A673 (cell line): ENCODE measurements around the gene CSNK2B. TPM values are rescaled to one million over a fixed set of nuclear protein-coding genes. Genes with fewer than 3 reads are reported as not detected.

Experiments
- BruUV-seq: library from RNA; stranded (reverse); fragments of 400-500 nt; replicated peaks from 2 replicates; lab custom pipeline; 2021; lab: Mats Ljungman, UMichigan
- CTCF ChIA-PET: fragments of 300-600 bp; sonication (Branson Sonifier 250); formaldehyde crosslinking; loops from one replicate; lab custom pipeline; 2022; ENCODE audit warnings: antibody characterized with exemption; lab: Charles Lee
- POLR2A ChIA-PET: fragments of 300-600 bp; sonication (Branson Sonifier 250); formaldehyde crosslinking; loops from one replicate; lab custom pipeline; 2022; ENCODE audit warnings: antibody characterized with exemption; ENCODE audit not compliant: low non-redundant PET; lab: Charles Lee
- DNase-seq: peaks from one replicate; pipeline ENCODE4 v3.0.0-alpha.2; 2015; ENCODE audit warnings: low spot score
- H3K27ac ChIP-seq: fragments of 200-600 bp; sonication (generic); 2 replicates; pipeline ENCODE4 v1.5.1; 2016; ENCODE audit warnings: mixed run types, low read depth, mild to moderate bottlenecking, mixed read lengths, antibody characterized with exemption, low read length; ENCODE audit not compliant: poor library complexity, severe bottlenecking
- H3K27me3 ChIP-seq: fragments of 200-600 bp; sonication (generic); replicated peaks from 2 replicates; pipeline ENCODE4 v1.6.1; 2017; ENCODE audit warnings: mixed run types, low read depth, mild to moderate bottlenecking, mixed read lengths, antibody characterized with exemption, low read length; ENCODE audit not compliant: insufficient read depth, poor library complexity
- H3K36me3 ChIP-seq: fragments of 200-600 bp; sonication (generic); 2 replicates; pipeline ENCODE4 v1.6.1; 2016; ENCODE audit warnings: mixed run types, mild to moderate bottlenecking, mixed read lengths, antibody characterized with exemption, low read length; ENCODE audit not compliant: insufficient read depth, poor library complexity, severe bottlenecking
- H3K4me1 ChIP-seq: fragments of 200-600 bp; sonication (generic); 2 replicates; pipeline ENCODE4 v1.6.1; 2017; ENCODE audit warnings: mixed run types, mild to moderate bottlenecking, mixed read lengths, antibody characterized with exemption, low read length; ENCODE audit not compliant: insufficient read depth, poor library complexity, severe bottlenecking
- H3K4me3 ChIP-seq: fragments of 200-600 bp; sonication (generic); 2 replicates; pipeline ENCODE4 v1.5.1; 2016; ENCODE audit warnings: low read depth, mixed run types, mild to moderate bottlenecking, mixed read lengths, low read length; ENCODE audit not compliant: poor library complexity, severe bottlenecking
- H3K9me3 ChIP-seq: fragments of 200-600 bp; sonication (generic); 2 replicates; pipeline ENCODE4 v1.6.1; 2016; ENCODE audit warnings: mixed run types, low read depth, mild to moderate bottlenecking, mixed read lengths, antibody characterized with exemption, low read length; ENCODE audit not compliant: poor library complexity, severe bottlenecking
- EZH2 ChIP-seq: fragments of 200-600 bp; sonication (generic); IDR thresholded peaks from 2 replicates; pipeline ENCODE4 v1.6.1; 2017; ENCODE audit warnings: borderline replicate concordance, low read depth, mild to moderate bottlenecking, mixed read lengths, antibody characterized with exemption, low read length; ENCODE audit not compliant: poor library complexity, severe bottlenecking
- intact Hi-C: fragments of 100-400 bp; cut with micrococcal nuclease; formaldehyde crosslinking; loops from one replicate; pipeline ENCODE4 v1.10.0; 2022; ENCODE audit not compliant: unreplicated experiment
- total RNA-seq: library from RNA; stranded (reverse); gene quantifications from 2 replicates; pipeline ENCODE4 v1.2.3, GENCODE V29; 2021
- TF ChIP-seq, protein P1 (sequence below): fragments of 300-800, 200-600 bp; sonication (generic); conservative IDR thresholded peaks from 2 replicates; pipeline ENCODE4 v1.5.1; 2017; ENCODE audit warnings: low read depth, mild to moderate bottlenecking, antibody characterized with exemption, low read length, moderate library complexity, mixed read lengths

CSNK2B gene
- total RNA-seq, 1 experiment from 2014 or later, result 253 TPM

DNA sequence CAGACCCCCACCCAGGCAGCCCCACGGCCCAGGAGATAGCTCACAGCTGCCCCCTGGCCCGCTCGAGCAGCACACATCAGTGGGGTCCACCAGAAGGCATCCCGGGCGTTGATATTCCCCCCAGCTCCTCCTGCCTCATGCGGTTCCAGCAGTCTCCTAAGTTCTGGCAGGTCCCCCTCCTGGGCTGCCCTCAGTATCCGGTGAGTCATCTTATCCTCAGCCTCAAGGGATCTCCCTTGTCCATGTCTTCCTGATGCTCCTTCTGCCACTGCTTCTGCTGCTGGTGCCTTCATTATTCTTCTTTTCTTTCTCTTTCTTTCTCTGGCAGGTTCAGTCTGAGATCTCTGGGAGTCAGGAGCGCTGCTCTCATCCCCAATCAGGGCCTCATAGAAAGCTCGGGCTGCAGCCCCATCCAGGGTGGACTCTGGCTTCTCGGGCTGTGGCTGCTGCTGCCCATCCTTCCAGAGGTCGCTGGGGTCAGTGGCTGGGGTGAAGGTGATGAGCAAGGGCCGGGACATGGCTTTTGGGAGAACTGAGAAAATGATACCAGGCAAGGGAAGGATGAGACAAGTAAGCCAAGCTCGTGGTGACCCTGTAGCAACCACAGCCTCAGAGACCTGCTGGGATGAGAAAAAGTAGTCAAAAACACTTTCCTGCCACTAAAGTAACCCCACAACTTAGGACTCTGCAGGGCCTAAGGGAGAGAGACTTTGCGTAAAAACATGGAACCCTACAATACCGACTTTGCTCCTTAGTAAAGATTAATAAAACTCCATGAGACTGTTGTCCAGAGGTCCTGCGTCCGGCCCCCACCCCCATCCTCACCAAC is 1.7 kb upstream of the CSNK2B start:
- H3K27me3 ChIP-seq, result no peaks in the 10 kb centered on the region
- peaks cover 24% of the 10 kb centered on the region for H3K4me1 ChIP-seq
- peaks cover 39% of the 10 kb centered on the region for H3K36me3 ChIP-seq
- TSS peak; percentile 65 for BruUV-seq
- peak overlapping the region; percentile 94 for H3K4me3 ChIP-seq
- intact Hi-C loops, result loop anchor here (2.0 to 5.0 kb wide), 3 partner anchors 42 to 171 kb away; partner anchors contain the start of gene PRRC2A
- H3K27ac ChIP-seq, result peak overlapping the region; percentile 97
- H3K9me3 ChIP-seq, result no peaks in the 10 kb centered on the region
- POLR2A ChIA-PET, result interaction anchor here (0.5 to 0.7 kb wide), 3 partner anchors 12 to 234 kb away, joined by 3 to 6 read pairs (median 4); partner anchors contain the start of gene BAG6
- CTCF ChIA-PET, result interaction anchor here (0.5 to 1.0 kb wide), 4 partner anchors 65 to 288 kb away, joined by 3 read pairs; no protein-coding TSS in a partner anchor
- DNase-seq, result peak; percentile 83
- TF ChIP-seq, protein P1, sequence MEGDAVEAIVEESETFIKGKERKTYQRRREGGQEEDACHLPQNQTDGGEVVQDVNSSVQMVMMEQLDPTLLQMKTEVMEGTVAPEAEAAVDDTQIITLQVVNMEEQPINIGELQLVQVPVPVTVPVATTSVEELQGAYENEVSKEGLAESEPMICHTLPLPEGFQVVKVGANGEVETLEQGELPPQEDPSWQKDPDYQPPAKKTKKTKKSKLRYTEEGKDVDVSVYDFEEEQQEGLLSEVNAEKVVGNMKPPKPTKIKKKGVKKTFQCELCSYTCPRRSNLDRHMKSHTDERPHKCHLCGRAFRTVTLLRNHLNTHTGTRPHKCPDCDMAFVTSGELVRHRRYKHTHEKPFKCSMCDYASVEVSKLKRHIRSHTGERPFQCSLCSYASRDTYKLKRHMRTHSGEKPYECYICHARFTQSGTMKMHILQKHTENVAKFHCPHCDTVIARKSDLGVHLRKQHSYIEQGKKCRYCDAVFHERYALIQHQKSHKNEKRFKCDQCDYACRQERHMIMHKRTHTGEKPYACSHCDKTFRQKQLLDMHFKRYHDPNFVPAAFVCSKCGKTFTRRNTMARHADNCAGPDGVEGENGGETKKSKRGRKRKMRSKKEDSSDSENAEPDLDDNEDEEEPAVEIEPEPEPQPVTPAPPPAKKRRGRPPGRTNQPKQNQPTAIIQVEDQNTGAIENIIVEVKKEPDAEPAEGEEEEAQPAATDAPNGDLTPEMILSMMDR, result no peak
- TF ChIP-seq EZH2, result no peak

DNA sequence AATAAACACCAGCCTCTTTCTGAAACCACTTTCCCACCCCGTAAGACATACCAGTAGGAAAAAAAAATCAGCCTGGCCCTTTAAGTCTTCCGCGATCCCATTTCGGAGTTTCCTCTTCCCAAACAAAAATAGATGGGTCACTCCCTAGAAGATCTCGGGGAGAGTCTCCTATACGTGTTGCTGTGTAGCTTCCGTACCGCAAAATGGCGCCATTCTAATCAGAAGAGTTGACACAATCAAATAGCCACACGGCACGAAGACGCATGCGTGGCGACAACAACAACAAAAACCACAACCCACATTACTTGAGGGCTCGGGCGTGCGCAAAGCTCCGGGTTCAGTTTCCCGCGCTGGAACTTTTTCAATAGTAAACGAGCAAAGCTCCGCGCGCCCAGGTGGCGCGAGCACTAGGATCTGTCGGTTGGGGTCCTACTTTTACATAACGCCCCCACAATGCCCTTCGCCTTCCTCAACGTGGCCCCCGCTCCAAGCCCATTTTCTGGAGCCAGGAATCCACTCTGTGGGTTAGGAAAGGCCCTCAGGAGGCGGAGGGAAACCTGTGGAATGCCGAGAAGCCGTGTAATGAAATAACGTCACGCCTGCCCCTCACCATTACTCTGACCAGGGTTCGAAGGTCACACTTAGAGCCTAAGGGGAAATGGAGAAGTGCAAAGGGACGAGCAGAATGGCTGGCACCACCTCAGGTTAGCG is 935 bp upstream of the CSNK2B start, which contains the start of gene GPANK1:
Gene GPANK1 (minus strand): TSS at position 208 of the 711 bp plus-strand sequence. CDS start 519 bp downstream, outside the sequence.
- peaks cover 21% of the 10 kb centered on the region for H3K4me1 ChIP-seq
- H3K27me3 ChIP-seq, result no peaks in the 10 kb centered on the region
- peak; percentile 98 for DNase-seq
- intact Hi-C loops, result loop anchor here (2.0 to 5.0 kb wide), 3 partner anchors 43 to 170 kb away; partner anchors contain the start of gene PRRC2A
- peaks cover 46% of the 10 kb centered on the region for H3K36me3 ChIP-seq
- H3K27ac ChIP-seq, result peak within 1 kb of the TSS; percentile 97
- H3K9me3 ChIP-seq, result no peaks in the 10 kb centered on the region
- ChIA-PET POLR2A (interaction anchor here (0.7 kb wide), 1 partner anchor 233 kb away, joined by 4 read pairs; no protein-coding TSS in a partner anchor), CTCF (interaction anchor here (0.6 to 1.0 kb wide), 3 partner anchors 66 to 287 kb away, joined by 3 read pairs; no protein-coding TSS in a partner anchor)
- no TSS peak for BruUV-seq
- TF ChIP-seq, protein P1, result no peak
- no peak for TF ChIP-seq EZH2
- peak within 1 kb of the TSS; percentile 94 for H3K4me3 ChIP-seq

DNA sequence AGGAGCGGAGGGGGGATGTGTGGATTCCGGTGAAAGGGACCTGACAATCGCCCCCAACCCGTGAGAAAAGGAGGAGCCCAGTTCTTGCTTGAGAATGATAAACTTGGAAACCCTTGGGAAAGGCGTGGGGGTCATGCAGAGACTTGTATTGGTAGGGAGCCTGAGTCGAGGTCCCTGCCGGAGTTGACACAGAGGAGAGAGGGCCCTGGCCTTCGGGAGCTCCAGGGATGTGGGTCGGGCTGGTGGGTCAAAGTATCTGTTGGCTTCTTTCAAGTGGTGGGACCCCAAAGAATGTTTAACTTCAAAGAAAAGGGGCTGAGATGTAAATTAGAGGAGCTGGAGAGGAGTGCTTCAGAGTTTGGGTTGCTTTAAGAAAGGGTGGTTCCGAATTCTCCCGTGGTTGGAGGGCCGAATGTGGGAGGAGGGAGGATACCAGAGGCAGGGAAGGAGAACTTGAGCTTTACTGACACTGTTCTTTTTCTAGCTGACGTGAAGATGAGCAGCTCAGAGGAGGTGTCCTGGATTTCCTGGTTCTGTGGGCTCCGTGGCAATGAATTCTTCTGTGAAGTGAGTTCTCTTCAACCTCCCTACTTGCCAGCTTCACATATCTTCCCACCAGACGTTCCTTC is 571 bp downstream of the CSNK2B start:
- DNase-seq, result no peak

More for the DNA sequence above, 571 bp downstream of the CSNK2B start:
- intact Hi-C loops, result no loop called here
- H3K36me3 ChIP-seq, result peaks cover 61% of the 10 kb centered on the region
- H3K9me3 ChIP-seq, result no peaks in the 10 kb centered on the region
- TF ChIP-seq, protein P1, result no peak
- no peak for TF ChIP-seq EZH2
- no peaks in the 10 kb centered on the region for H3K27me3 ChIP-seq
- POLR2A ChIA-PET, result interaction anchor here (0.6 to 0.7 kb wide), 2 partner anchors 12 to 164 kb away, joined by 3 to 4 read pairs; no protein-coding TSS in a partner anchor
- CTCF ChIA-PET, result no interaction called here
- H3K4me3 ChIP-seq, result peak overlapping the region; percentile 94
- H3K27ac ChIP-seq, result peak overlapping the region; percentile 97
- H3K4me1 ChIP-seq, result peaks cover 14% of the 10 kb centered on the region
- BruUV-seq, result no TSS peak
